HCT116 (cell line): ENCODE measurements around the gene DNTT. TPM values are rescaled to one million over a fixed set of nuclear protein-coding genes. Genes with fewer than 3 reads are reported as not detected.

Source experiments
- ATF3 ChIP-seq: IDR thresholded peaks from 2 replicates; pipeline ENCODE4 v1.6.1; 2012
- CBX3 ChIP-seq: IDR thresholded peaks from 2 replicates; pipeline ENCODE4 v1.6.1; 2012; ENCODE audit warnings: low read depth
- CEBPB ChIP-seq: IDR thresholded peaks from 2 replicates; pipeline ENCODE4 v1.6.1; 2012; ENCODE audit warnings: low read depth
- CTCF ChIP-seq, 3 experiments: fragments of 200-600 bp in 1 of 3; sonication (generic) in 1 of 3; IDR thresholded peaks in 2 of 3; conservative IDR thresholded peaks in 1 of 3; 2 replicates each; pipeline ENCODE4 v1.5.1; 2012 to 2017; ENCODE audit warnings: low read depth in 2 of 3, low read length in 2 of 3, antibody characterized with exemption in 1 of 3, borderline replicate concordance in 1 of 3, control low read depth in 1 of 3, mild to moderate bottlenecking in 1 of 3, mixed read lengths in 1 of 3, mixed run types in 1 of 3, moderate library complexity in 1 of 3; ENCODE audit not compliant: insufficient read depth in 1 of 3
- ELF1 ChIP-seq: IDR thresholded peaks from 2 replicates; pipeline ENCODE4 v1.6.1; 2012; ENCODE audit warnings: low read depth, borderline replicate concordance
- EZH2 ChIP-seq: fragments of 200-600 bp; sonication (generic); IDR thresholded peaks from 2 replicates; pipeline ENCODE4 v1.6.1; 2017; ENCODE audit warnings: antibody characterized with exemption, mixed run types
- FOSL1 ChIP-seq: IDR thresholded peaks from 2 replicates; pipeline ENCODE4 v1.6.1; 2012; ENCODE audit warnings: low read depth
- JUND ChIP-seq: IDR thresholded peaks from 2 replicates; pipeline ENCODE4 v1.6.1; 2012
- POLR2A ChIP-seq: IDR thresholded peaks from 2 replicates; pipeline ENCODE4 v1.7.0; 2011; ENCODE audit warnings: borderline replicate concordance; ENCODE audit not compliant: insufficient read depth, insufficient read length; ENCODE audit errors: extremely low read depth
- RAD21 ChIP-seq: IDR thresholded peaks from 2 replicates; pipeline ENCODE4 v1.6.1; 2012; ENCODE audit warnings: low read depth, mild to moderate bottlenecking
- SIN3A ChIP-seq: IDR thresholded peaks from 2 replicates; pipeline ENCODE4 v1.6.1; 2012; ENCODE audit warnings: low read depth
- TCF7L2 ChIP-seq: IDR thresholded peaks from 2 replicates; pipeline ENCODE4 v1.7.0; 2011; ENCODE audit warnings: borderline replicate concordance, inconsistent platforms; ENCODE audit not compliant: insufficient read depth, insufficient read length; ENCODE audit errors: extremely low read depth
- ZBTB33 ChIP-seq: IDR thresholded peaks from 2 replicates; pipeline ENCODE4 v1.6.1; 2011; ENCODE audit warnings: mild to moderate bottlenecking, low read length, moderate library complexity; ENCODE audit not compliant: insufficient replicate concordance; ENCODE audit errors: extremely low read depth
- total RNA-seq: library from RNA; stranded (reverse); gene quantifications from one replicate; pipeline ENCODE4 v1.2.1, GENCODE V29; 2021; ENCODE audit not compliant: unreplicated experiment

DNTT gene
- total RNA-seq, 1 experiment from 2014 or later = not detected

- TF ChIP-seq CTCF (IDR thresholded peaks at IDR 0.05 in 2 of 3, conservative IDR thresholded peaks at IDR 0.05 in 1 of 3; ENCODE audit: borderline replicate concordance in 1 of 3, insufficient read depth in 1 of 3, low read depth in 2 of 3, low read length in 2 of 3) = no peak
- TF ChIP-seq CBX3 = no peak
- no peak for TF ChIP-seq ATF3
- TF ChIP-seq JUND = no peak
- no peak for TF ChIP-seq ELF1
- no peak for TF ChIP-seq POLR2A
- TF ChIP-seq ZBTB33 = no peak
- TF ChIP-seq FOSL1 = no peak
- TF ChIP-seq RAD21 = no peak
- no peak for TF ChIP-seq CEBPB
- no peak for TF ChIP-seq EZH2
- TF ChIP-seq SIN3A = no peak
- no peak for TF ChIP-seq TCF7L2
Measured at GRCh38 chr10:96352582-96352981, 48.3 kb downstream of the DNTT start (continued).
